ENCODE data around the gene SPSB3.
A peak's percentile ranks its signal among the peaks of the same experiment; 100 is the strongest.

The SPSB3 gene

DNA sequence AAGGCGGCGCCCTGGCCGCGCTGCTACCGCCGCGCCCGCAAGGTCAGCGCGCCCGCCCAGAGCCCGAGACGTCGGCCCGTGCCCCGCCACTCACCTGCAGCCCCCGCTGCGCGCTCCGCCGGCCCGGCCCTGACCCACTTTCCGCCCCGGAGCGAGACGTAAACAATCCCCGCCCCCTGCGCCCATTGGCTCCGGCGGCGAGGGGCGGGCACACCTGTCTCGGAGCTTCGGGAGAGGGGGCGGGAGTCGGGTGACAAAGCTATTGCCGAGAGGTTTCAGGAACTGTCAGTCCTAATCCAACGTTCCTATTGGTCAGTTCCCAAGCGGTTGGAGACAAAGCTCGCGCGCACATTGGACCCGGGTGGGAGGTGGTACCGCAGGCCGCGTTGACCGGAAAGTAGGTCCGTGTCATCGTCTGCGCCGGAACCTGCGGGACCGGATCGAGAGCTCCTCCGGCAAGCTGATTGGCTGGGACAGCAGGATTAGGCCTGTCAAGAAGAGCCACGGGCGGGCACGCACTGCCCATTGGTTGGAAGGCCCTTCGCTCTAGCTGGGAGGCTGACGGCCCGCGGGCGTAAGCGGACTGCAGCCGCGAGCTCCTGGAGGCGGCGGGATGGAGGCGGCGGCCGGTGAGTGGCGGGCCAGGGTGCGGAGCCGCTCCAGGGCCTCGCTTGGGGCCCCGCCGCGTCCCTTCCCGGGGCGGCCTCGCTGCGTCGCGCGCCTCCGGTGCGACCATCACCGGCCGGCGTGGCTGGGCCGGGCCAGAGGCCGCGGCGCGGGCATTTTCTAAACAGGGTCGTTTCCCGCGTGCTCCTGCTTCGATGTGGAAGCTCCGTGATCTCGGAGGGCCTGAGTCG, at the start of gene SPSB3, which contains the start of gene NUBP2:
Gene SPSB3 (minus strand): TSS at position 164 of the 857 bp plus-strand sequence. CDS start 1,088 bp downstream, outside the sequence.
Gene NUBP2 (plus strand): TSS at position 553 of the 857 bp plus-strand sequence. CDS start 61 bp downstream, at position 614.
- Histone ChIP-seq H3K36me3 (ENCODE audit: control insufficient read depth, insufficient read depth, low read length) (peaks cover 22% of the 10 kb centered on the region), H3K4me1 (ENCODE audit: control insufficient read depth, insufficient read depth, low read length) (no peaks in the 10 kb centered on the region), H3K4me3 (ENCODE audit: low read length) (peak within 1 kb of the TSS; percentile 92), H3K27me3 (ENCODE audit: control insufficient read depth, insufficient read depth, low read length) (no peaks in the 10 kb centered on the region), H3K9me3 (ENCODE audit: control insufficient read depth, insufficient read depth, low read length) (no peaks in the 10 kb centered on the region), H3K27ac (ENCODE audit: low read length) (no peak within 1 kb of the TSS)
- no CpG with 5 or more reads among the region's 102 CpGs for WGBS (ENCODE audit: insufficient coverage, insufficient read length)
- DNase-seq (ENCODE audit: low read depth, low spot score), result peak; percentile 100

GRCh38 chr16:1831186-1832075, 49.1 kb upstream of the SPSB3 start:
- H3K9me3 ChIP-seq (ENCODE audit: control insufficient read depth, insufficient read depth, low read length), result no peaks in the 10 kb centered on the region
- H3K36me3 ChIP-seq (ENCODE audit: control insufficient read depth, insufficient read depth, low read length), result no peaks in the 10 kb centered on the region
- WGBS (ENCODE audit: insufficient coverage, insufficient read length), result no CpG with 5 or more reads among the region's 19 CpGs
- no peaks in the 10 kb centered on the region for H3K27me3 ChIP-seq (ENCODE audit: control insufficient read depth, insufficient read depth, low read length)
- no peaks in the 10 kb centered on the region for H3K4me1 ChIP-seq (ENCODE audit: control insufficient read depth, insufficient read depth, low read length)
- H3K4me3 ChIP-seq (ENCODE audit: low read length), result no peak overlapping the region
- no peak for DNase-seq (ENCODE audit: low read depth, low spot score)
- no peak overlapping the region for H3K27ac ChIP-seq (ENCODE audit: low read length)

DNA sequence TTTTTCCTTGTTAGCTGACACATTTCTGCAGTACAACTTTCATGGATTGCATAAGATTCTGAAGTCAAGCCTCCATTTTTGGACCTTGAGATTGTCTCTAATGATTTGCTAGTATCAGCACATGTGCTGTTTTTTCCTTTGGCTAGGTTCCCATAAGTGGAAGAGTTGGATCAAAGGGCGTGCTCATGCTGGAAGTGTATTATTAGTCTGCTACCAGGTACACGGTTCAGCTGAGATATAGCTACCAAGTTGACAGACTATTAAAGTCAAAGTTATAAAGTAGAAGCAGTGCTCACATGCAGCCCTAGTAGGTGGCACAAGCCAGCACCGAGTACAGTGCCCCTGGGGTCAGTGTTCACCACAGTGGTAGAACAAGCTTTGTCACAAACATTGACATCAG, 47.8 kb upstream of the SPSB3 start:
- no peaks in the 10 kb centered on the region for H3K36me3 ChIP-seq (ENCODE audit: control insufficient read depth, insufficient read depth, low read length)
- no peak overlapping the region for H3K4me3 ChIP-seq (ENCODE audit: low read length)
- no peak for DNase-seq (ENCODE audit: low read depth, low spot score)
- WGBS (ENCODE audit: insufficient coverage, insufficient read length), result no CpG with 5 or more reads among the region's 3 CpGs
- H3K27ac ChIP-seq (ENCODE audit: low read length), result no peak overlapping the region
- H3K27me3 ChIP-seq (ENCODE audit: control insufficient read depth, insufficient read depth, low read length), result no peaks in the 10 kb centered on the region
- no peaks in the 10 kb centered on the region for H3K9me3 ChIP-seq (ENCODE audit: control insufficient read depth, insufficient read depth, low read length)
- peaks cover 2% of the 10 kb centered on the region; the same call in 1 of the 2 replicates for H3K4me1 ChIP-seq (ENCODE audit: control insufficient read depth, insufficient read depth, low read length)

DNA sequence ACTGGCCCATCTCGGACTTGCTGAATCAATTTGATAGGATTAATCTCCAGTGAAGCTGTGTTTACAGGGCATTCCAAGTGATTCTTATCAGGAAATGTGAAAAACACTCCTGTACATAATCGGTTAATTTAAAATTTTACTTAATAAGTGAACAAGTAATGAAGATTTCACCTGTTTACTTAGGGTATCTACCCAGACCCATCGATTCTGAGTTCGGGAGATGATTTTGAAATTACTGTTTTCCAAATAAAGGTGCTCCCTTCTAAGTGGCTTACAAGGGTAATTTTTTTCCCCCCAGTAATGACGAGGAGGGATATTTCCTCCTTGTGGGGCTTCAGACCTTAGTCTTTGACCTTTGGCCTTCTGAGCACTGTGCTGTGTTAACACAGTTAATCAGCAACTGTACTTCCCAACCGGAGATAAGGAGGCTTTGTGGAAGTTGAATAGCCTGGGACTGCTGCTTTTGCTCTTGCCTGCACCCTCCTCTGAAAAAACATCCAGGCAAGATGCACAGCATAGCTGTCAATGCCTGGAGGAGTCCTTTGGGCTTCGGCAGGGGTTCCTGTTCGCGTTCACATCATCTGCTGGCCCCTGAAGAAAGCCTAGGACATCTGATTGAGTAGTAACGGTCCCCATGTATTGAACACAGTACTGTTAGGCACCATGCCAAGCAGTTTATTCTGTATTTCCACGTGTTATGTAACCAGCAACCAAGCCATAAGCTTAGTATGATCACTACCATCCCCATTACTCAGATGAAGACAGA, 46.5 kb upstream of the SPSB3 start:
- Histone ChIP-seq H3K4me1 (ENCODE audit: control insufficient read depth, insufficient read depth, low read length) (peaks cover 2% of the 10 kb centered on the region; the same call in 1 of the 2 replicates), H3K9me3 (ENCODE audit: control insufficient read depth, insufficient read depth, low read length) (no peaks in the 10 kb centered on the region), H3K27ac (ENCODE audit: low read length) (no peak overlapping the region), H3K4me3 (ENCODE audit: low read length) (no peak overlapping the region), H3K27me3 (ENCODE audit: control insufficient read depth, insufficient read depth, low read length) (no peaks in the 10 kb centered on the region), H3K36me3 (ENCODE audit: control insufficient read depth, insufficient read depth, low read length) (no peaks in the 10 kb centered on the region)
- no peak for DNase-seq (ENCODE audit: low read depth, low spot score)
- no CpG with 5 or more reads among the region's 11 CpGs for WGBS (ENCODE audit: insufficient coverage, insufficient read length)

DNA sequence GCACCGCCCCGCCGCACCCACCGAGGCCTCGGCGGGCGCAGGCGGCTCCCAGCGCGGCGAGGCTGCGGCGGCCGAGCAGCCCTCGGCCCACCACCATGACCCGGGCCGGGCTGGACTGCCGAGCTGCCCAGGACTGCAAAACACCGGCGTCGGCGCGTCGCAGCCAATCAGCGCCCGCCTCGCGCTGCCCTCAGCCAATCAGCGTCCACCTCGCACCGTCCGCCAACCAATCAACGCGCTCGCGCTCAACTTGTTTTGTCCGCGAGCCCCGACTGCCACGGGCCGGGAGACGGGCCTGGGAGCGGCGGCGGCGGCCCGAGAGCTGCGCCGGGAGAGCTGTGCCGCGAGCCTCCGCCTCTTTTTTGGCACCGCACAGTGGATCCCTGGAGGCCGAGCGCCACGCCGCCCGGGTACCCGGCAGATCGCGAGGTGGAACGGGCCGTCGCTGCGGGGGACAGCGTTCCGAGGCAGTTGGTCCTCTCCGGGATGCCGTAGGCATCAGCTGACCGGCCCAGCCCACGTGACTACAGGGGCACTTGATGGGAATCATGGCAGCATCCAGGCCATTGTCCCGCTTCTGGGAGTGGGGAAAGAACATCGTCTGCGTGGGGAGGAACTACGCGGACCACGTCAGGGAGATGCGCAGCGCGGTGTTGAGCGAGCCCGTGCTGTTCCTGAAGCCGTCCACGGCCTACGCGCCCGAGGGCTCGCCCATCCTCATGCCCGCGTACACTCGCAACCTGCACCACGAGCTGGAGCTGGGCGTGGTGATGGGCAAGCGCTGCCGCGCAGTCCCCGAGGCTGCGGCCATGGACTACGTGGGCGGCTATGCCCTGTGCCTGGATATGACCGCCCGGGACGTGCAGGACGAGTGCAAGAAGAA, 44.6 kb upstream of the SPSB3 start, which contains the start of the genes FAHD1 and HAGH:
Gene FAHD1 (plus strand): TSS at position 516 of the 883 bp plus-strand sequence. CDS start 33 bp downstream, at position 549.
Gene HAGH (minus strand): TSS at position 135 of the 883 bp plus-strand sequence. CDS start 38 bp downstream, at position 97.
- no CpG with 5 or more reads among the region's 104 CpGs for WGBS (ENCODE audit: insufficient coverage, insufficient read length)
- peak; percentile 84 for DNase-seq (ENCODE audit: low read depth, low spot score)
- Histone ChIP-seq H3K36me3 (ENCODE audit: control insufficient read depth, insufficient read depth, low read length) (0 out of 2 replicates have a peak, but pooled peaks cover 3% of the 10 kb centered on the region), H3K9me3 (ENCODE audit: control insufficient read depth, insufficient read depth, low read length) (no peaks in the 10 kb centered on the region), H3K4me1 (ENCODE audit: control insufficient read depth, insufficient read depth, low read length) (peaks cover 2% of the 10 kb centered on the region; the same call in 1 of the 2 replicates), H3K27ac (ENCODE audit: low read length) (no peak within 1 kb of the TSS), H3K4me3 (ENCODE audit: low read length) (peak within 1 kb of the TSS; percentile 94), H3K27me3 (ENCODE audit: control insufficient read depth, insufficient read depth, low read length) (no peaks in the 10 kb centered on the region)

DNA sequence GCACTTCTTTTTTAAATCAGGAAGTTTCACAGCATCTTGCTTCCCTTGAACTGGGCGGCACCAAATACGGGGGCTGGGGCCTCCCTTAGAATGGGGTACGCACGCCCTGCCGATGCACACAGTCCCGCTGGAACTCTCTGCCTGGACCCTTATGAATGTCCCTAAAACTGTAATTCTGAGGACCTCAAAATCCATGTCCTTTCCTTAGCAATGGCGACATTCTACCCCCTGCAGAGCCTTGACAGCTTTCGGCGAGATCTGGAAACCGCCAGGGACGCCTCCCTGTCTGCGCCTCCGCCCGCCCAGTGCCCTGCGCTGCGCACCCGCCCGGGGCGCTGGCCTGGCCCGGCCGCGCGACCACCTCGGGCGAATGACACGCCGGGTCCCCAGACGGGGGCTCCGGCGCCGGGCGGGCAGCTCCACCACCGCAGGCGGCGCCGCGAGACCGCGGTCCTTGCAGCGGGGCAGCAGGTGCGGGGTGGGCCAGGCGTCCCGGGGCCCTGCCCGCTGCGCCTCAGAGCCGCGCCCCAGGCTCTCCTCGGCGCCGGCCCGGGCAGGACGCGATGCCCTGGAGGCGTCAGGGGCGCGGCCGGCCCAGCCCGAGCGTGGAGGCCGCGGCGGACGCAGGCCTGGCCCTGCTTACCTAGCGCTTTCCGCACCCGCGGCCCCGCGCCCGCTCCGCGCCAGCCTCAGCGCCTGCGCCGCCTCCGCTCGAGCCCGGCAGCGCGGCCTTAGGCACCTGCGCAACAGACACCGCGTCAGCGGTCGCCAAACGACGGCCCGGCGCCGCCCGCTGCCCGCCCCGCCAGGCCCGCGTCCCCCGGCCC, 43.7 kb upstream of the SPSB3 start:
- Histone ChIP-seq H3K27ac (ENCODE audit: low read length) (no peak overlapping the region), H3K27me3 (ENCODE audit: control insufficient read depth, insufficient read depth, low read length) (no peaks in the 10 kb centered on the region), H3K4me3 (ENCODE audit: low read length) (peak overlapping the region; percentile 94), H3K9me3 (ENCODE audit: control insufficient read depth, insufficient read depth, low read length) (no peaks in the 10 kb centered on the region), H3K4me1 (ENCODE audit: control insufficient read depth, insufficient read depth, low read length) (peaks cover 2% of the 10 kb centered on the region; the same call in 1 of the 2 replicates), H3K36me3 (ENCODE audit: control insufficient read depth, insufficient read depth, low read length) (0 out of 2 replicates have a peak, but pooled peaks cover 3% of the 10 kb centered on the region)
- no CpG with 5 or more reads among the region's 96 CpGs for WGBS (ENCODE audit: insufficient coverage, insufficient read length)
- DNase-seq (ENCODE audit: low read depth, low spot score), result no peak

- Histone ChIP-seq H3K27ac (ENCODE audit: low read length) (no peak overlapping the region), H3K27me3 (ENCODE audit: control insufficient read depth, insufficient read depth, low read length) (no peaks in the 10 kb centered on the region), H3K9me3 (ENCODE audit: control insufficient read depth, insufficient read depth, low read length) (no peaks in the 10 kb centered on the region), H3K4me1 (ENCODE audit: control insufficient read depth, insufficient read depth, low read length) (peaks cover 2% of the 10 kb centered on the region; the same call in 1 of the 2 replicates), H3K4me3 (ENCODE audit: low read length) (no peak overlapping the region; the same call in 1 of the 2 replicates), H3K36me3 (ENCODE audit: control insufficient read depth, insufficient read depth, low read length) (0 out of 2 replicates have a peak, but pooled peaks cover 3% of the 10 kb centered on the region)
- WGBS (ENCODE audit: insufficient coverage, insufficient read length), result no CpG with 5 or more reads among the region's 15 CpGs
- DNase-seq (ENCODE audit: low read depth, low spot score), result no peak
Observed at GRCh38 chr16:1825381-1825863, 43.1 kb upstream of the SPSB3 start.

DNA sequence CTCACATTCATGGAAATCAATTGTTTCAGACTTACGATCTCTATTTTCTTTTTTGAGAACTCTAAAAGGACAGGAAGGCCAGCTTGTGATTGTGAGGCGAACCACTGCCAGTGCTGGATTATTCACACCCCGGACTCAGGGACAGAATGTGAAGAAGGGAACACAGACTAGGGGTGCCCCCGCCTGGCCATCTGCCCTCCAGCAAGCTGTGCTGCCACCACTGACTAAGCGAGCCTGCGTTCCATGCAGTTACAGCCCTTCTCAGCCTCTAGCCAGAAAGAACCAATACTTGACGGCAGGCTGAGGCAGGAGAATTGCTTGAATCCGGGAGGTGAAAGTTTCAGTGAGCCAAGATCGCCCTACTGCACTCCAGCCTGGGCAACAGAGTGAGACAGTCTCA, 41.5 kb upstream of the SPSB3 start:
- Histone ChIP-seq H3K36me3 (ENCODE audit: control insufficient read depth, insufficient read depth, low read length) (peaks cover 8% of the 10 kb centered on the region; the same call in 1 of the 2 replicates), H3K9me3 (ENCODE audit: control insufficient read depth, insufficient read depth, low read length) (no peaks in the 10 kb centered on the region), H3K4me1 (ENCODE audit: control insufficient read depth, insufficient read depth, low read length) (peaks cover 2% of the 10 kb centered on the region; the same call in 1 of the 2 replicates), H3K27me3 (ENCODE audit: control insufficient read depth, insufficient read depth, low read length) (no peaks in the 10 kb centered on the region), H3K27ac (ENCODE audit: low read length) (no peak overlapping the region), H3K4me3 (ENCODE audit: low read length) (no peak overlapping the region)
- no peak for DNase-seq (ENCODE audit: low read depth, low spot score)
- no CpG with 5 or more reads among the region's 9 CpGs for WGBS (ENCODE audit: insufficient coverage, insufficient read length)
